HepG2 (cell line): Measurements from ENCODE around the gene SLC25A25. TPM values are rescaled to one million over a fixed set of nuclear protein-coding genes. Genes with fewer than 3 reads are reported as not detected.

Source experiments
- CENPT ChIP-seq: sonication (generic); formaldehyde crosslinking; IDR thresholded peaks from 2 replicates; pipeline ENCODE4 v1.8.0; 2022; ENCODE audit warnings: low read depth, mild to moderate bottlenecking, moderate library complexity, missing genetic modification reagents
- CREB1 ChIP-seq, 2 experiments: fragments of 450-650 bp in 1 of 2; IDR thresholded peaks; 2 replicates each; pipeline ENCODE4 v1.6.1; 2016 to 2017; ENCODE audit warnings: control low read depth in 1 of 2, mild to moderate bottlenecking in 1 of 2, missing compliant biosample characterization in 1 of 2, missing genetic modification characterization in 1 of 2
- FOSL2 ChIP-seq: sonication (generic); formaldehyde crosslinking; IDR thresholded peaks from 2 replicates; pipeline ENCODE4 v1.4.0; 2020; ENCODE audit warnings: missing genetic modification reagents
- KDM6A ChIP-seq: IDR thresholded peaks from 2 replicates; pipeline ENCODE4 v1.6.1; 2016; ENCODE audit warnings: low read depth
- NFATC3 ChIP-seq: sonication (generic); formaldehyde crosslinking; IDR thresholded peaks from 2 replicates; pipeline ENCODE4 v1.5.1; 2020; ENCODE audit warnings: mild to moderate bottlenecking, missing genetic modification reagents
- POGZ ChIP-seq: sonication (generic); formaldehyde crosslinking; IDR thresholded peaks from 2 replicates; pipeline ENCODE4 v1.4.0; 2020; ENCODE audit warnings: mild to moderate bottlenecking, missing genetic modification reagents
- SRF ChIP-seq: IDR thresholded peaks from 2 replicates; pipeline ENCODE4 v1.6.1; 2011; ENCODE audit warnings: mild to moderate bottlenecking, low read depth, low read length, moderate library complexity
- ZNF205 ChIP-seq: IDR thresholded peaks from 2 replicates; pipeline ENCODE4 v1.6.1; 2018; ENCODE audit warnings: missing biosample characterization, missing genetic modification reagents
- ZNF432 ChIP-seq: sonication (generic); formaldehyde crosslinking; IDR thresholded peaks from 2 replicates; pipeline ENCODE4 v1.5.0; 2020; ENCODE audit warnings: missing genetic modification reagents, mild to moderate bottlenecking, borderline replicate concordance
- ZNF550 ChIP-seq: sonication (generic); formaldehyde crosslinking; IDR thresholded peaks from 2 replicates; pipeline ENCODE4 v1.4.0; 2020; ENCODE audit warnings: mild to moderate bottlenecking, missing genetic modification reagents, borderline replicate concordance
- ZNF713 ChIP-seq: sonication (generic); formaldehyde crosslinking; IDR thresholded peaks from 2 replicates; pipeline ENCODE4 v1.4.0; 2020; ENCODE audit warnings: mild to moderate bottlenecking, missing genetic modification reagents
- polyA plus RNA-seq, 8 experiments: library from polyadenylated mRNA; depleted of rRNA in 3 of 8; stranded (reverse) in 7 of 8; unstranded in 1 of 8; fragments of >200 nt; fragmentation: Illumina TruSeq in 4 of 8; extraction: Trizol in 4 of 8; gene quantifications; 2 replicates each; pipeline versions ENCODE4 v1.2.1 to v1.2.3, GENCODE V29; 2011 to 2016; ENCODE audit warnings: low read depth in 4 of 8, missing spikeins in 1 of 8, mixed read lengths in 1 of 8; ENCODE audit not compliant: insufficient read depth in 1 of 8
- total RNA-seq, 5 experiments: library from RNA; depleted of rRNA; stranded (reverse); fragments of >200 nt; fragmentation: Illumina TruSeq; extraction: Trizol; gene quantifications; 2 replicates each; pipeline ENCODE4 v1.2.3, GENCODE V29; 2016; ENCODE audit warnings: low read depth in 1 of 5
- TF ChIP-seq, protein P1 (sequence below): sonication (generic); formaldehyde crosslinking; IDR thresholded peaks from 2 replicates; pipeline ENCODE4 v1.5.0; 2020; ENCODE audit warnings: mild to moderate bottlenecking, missing genetic modification reagents, borderline replicate concordance
- TF ChIP-seq, protein P2 (sequence below): sonication (generic); formaldehyde crosslinking; IDR thresholded peaks from 2 replicates; pipeline ENCODE4 v1.8.1; 2022; ENCODE audit warnings: mild to moderate bottlenecking, missing genetic modification reagents
- TF ChIP-seq, protein P3 (sequence below): sonication (generic); formaldehyde crosslinking; IDR thresholded peaks from 2 replicates; pipeline ENCODE4 v1.8.0; 2022; ENCODE audit warnings: missing genetic modification reagents, mild to moderate bottlenecking, inconsistent platforms, borderline replicate concordance

Gene SLC25A25
- total and polyA plus RNA-seq, 2 of the 13 experiments (the other 11 are each of a cell fraction or from before 2014, with no cell fraction given), result 10.5 to 24.8 TPM

DNA sequence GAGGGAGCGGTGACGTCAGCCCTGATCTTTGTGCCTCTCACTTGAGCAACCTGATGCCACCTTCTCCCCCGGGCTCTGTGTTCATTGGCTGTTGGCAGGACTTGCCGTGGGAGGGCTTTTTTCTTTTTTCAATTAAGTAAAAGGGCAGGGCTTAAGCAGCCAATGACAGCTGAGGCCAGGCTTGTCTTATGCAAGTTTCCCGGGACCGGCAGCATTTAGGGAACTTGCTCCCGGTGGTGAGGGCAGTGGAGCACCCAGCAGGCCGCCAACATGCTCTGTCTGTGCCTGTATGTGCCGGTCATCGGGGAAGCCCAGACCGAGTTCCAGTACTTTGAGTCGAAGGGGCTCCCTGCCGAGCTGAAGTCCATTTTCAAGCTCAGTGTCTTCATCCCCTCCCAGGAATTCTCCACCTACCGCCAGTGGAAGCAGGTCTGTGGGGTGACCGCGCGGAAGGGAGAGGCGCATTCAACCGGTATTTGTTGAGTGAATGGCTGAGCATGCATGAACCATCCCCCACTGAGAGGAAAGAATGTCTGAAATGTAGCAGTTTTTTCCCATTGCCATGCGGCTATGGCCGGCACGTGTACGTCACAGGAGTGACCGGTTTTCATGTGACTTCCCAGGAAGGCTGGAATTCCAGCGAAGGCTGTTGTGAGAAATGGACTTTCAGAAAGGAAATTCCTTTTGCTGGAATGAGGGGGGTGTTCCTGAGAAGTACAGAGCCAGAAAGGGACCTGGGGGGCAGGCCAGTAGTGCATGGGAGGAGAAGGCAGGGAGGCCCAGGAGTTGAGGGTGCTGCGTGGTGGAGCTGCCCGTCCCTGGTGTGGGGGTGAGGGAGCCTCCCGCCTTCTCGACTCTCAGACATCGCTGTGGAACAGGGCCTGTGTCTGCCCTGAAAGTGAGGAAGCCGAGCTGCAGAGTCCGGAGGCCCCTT lies 30.5 kb downstream of the SLC25A25 start (continued):
- TF ChIP-seq ZNF550 (CRISPR knock-in tag) (no peak), ZNF713 (CRISPR knock-in tag) (no peak), CREB1 (IDR thresholded peaks at IDR 0.05) (peak; percentile 98), CREB1 (CRISPR knock-in tag; IDR thresholded peaks at IDR 0.05) (no peak), ZNF432 (no peak), FOSL2 (peak; percentile 74), POGZ (CRISPR knock-in tag) (no peak; the same call in 1 of the 2 replicates), CENPT (CRISPR knock-in tag) (no peak), ZNF205 (CRISPR knock-in tag) (0 out of 2 replicates have a peak, but pooled peaks have one; percentile 29), SRF (no peak), NFATC3 (CRISPR knock-in tag) (no peak), KDM6A (CRISPR knock-in tag) (no peak)
- TF ChIP-seq, protein P1, sequence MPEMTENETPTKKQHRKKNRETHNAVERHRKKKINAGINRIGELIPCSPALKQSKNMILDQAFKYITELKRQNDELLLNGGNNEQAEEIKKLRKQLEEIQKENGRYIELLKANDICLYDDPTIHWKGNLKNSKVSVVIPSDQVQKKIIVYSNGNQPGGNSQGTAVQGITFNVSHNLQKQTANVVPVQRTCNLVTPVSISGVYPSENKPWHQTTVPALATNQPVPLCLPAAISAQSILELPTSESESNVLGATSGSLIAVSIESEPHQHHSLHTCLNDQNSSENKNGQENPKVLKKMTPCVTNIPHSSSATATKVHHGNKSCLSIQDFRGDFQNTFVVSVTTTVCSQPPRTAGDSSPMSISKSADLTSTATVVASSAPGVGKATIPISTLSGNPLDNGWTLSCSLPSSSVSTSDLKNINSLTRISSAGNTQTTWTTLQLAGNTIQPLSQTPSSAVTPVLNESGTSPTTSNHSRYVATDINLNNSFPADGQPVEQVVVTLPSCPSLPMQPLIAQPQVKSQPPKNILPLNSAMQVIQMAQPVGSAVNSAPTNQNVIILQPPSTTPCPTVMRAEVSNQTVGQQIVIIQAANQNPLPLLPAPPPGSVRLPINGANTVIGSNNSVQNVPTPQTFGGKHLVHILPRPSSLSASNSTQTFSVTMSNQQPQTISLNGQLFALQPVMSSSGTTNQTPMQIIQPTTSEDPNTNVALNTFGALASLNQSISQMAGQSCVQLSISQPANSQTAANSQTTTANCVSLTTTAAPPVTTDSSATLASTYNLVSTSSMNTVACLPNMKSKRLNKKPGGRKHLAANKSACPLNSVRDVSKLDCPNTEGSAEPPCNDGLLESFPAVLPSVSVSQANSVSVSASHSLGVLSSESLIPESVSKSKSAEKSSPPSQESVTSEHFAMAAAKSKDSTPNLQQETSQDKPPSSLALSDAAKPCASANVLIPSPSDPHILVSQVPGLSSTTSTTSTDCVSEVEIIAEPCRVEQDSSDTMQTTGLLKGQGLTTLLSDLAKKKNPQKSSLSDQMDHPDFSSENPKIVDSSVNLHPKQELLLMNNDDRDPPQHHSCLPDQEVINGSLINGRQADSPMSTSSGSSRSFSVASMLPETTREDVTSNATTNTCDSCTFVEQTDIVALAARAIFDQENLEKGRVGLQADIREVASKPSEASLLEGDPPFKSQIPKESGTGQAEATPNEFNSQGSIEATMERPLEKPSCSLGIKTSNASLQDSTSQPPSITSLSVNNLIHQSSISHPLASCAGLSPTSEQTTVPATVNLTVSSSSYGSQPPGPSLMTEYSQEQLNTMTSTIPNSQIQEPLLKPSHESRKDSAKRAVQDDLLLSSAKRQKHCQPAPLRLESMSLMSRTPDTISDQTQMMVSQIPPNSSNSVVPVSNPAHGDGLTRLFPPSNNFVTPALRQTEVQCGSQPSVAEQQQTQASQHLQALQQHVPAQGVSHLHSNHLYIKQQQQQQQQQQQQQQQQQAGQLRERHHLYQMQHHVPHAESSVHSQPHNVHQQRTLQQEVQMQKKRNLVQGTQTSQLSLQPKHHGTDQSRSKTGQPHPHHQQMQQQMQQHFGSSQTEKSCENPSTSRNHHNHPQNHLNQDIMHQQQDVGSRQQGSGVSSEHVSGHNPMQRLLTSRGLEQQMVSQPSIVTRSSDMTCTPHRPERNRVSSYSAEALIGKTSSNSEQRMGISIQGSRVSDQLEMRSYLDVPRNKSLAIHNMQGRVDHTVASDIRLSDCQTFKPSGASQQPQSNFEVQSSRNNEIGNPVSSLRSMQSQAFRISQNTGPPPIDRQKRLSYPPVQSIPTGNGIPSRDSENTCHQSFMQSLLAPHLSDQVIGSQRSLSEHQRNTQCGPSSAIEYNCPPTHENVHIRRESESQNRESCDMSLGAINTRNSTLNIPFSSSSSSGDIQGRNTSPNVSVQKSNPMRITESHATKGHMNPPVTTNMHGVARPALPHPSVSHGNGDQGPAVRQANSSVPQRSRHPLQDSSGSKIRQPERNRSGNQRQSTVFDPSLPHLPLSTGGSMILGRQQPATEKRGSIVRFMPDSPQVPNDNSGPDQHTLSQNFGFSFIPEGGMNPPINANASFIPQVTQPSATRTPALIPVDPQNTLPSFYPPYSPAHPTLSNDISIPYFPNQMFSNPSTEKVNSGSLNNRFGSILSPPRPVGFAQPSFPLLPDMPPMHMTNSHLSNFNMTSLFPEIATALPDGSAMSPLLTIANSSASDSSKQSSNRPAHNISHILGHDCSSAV (CRISPR knock-in tag), result no peak
- TF ChIP-seq, protein P2, sequence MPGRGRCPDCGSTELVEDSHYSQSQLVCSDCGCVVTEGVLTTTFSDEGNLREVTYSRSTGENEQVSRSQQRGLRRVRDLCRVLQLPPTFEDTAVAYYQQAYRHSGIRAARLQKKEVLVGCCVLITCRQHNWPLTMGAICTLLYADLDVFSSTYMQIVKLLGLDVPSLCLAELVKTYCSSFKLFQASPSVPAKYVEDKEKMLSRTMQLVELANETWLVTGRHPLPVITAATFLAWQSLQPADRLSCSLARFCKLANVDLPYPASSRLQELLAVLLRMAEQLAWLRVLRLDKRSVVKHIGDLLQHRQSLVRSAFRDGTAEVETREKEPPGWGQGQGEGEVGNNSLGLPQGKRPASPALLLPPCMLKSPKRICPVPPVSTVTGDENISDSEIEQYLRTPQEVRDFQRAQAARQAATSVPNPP (CRISPR knock-in tag), result no peak
- TF ChIP-seq, protein P3, sequence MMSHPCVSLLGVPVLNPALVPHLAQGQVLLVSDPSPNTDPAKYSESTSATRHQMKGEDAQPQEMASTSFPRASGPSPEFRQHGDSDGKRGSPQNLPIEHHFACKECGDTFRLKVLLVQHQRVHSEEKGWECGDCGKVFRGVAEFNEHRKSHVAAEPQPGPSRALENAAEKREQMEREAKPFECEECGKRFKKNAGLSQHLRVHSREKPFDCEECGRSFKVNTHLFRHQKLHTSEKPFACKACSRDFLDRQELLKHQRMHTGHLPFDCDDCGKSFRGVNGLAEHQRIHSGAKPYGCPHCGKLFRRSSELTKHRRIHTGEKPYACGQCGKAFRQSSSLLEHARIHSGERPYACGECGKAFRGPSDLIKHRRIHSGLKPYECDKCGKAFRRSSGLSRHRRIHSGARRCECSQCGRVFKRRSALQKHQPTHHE (CRISPR knock-in tag), result no peak
